ENCODE results near the gene NBPF11. TPM values are rescaled to one million over a fixed set of nuclear protein-coding genes. Genes with fewer than 3 reads are reported as not detected.
"Not testable (repeated sequence)": the region's sequence is repeated elsewhere in the genome, so short reads cannot be mapped to it uniquely, and the experiment has no call there.

Gene NBPF11
- 23.4 TPM for total RNA-seq

GRCh38 chr1:148151911-148152656 is at the start of gene NBPF11:
TSS of gene NBPF11 (minus strand) at chr1:148152281. CDS start at chr1:148127003, 25,278 bp downstream.
- peak; percentile 85 for DNase-seq (ENCODE audit: low spot score)

- DNase-seq (ENCODE audit: low spot score), result not testable (repeated sequence)
Observed at GRCh38 chr1:148197396-148197795, 45.3 kb upstream of the NBPF11 start.

GRCh38 chr1:148196949-148197348 is 44.9 kb upstream of the NBPF11 start:
- not testable (repeated sequence) for DNase-seq (ENCODE audit: low spot score)

GRCh38 chr1:148195115-148195514 is 43.0 kb upstream of the NBPF11 start:
- not testable (repeated sequence) for DNase-seq (ENCODE audit: low spot score)

- not testable (repeated sequence) for DNase-seq (ENCODE audit: low spot score)
Observed at GRCh38 chr1:148188768-148189167, 36.7 kb upstream of the NBPF11 start.

- not testable (repeated sequence) for DNase-seq (ENCODE audit: low spot score)
Observed at GRCh38 chr1:148178682-148179081, 26.6 kb upstream of the NBPF11 start.

GRCh38 chr1:148175414-148175813 is 23.3 kb upstream of the NBPF11 start:
- not testable (repeated sequence) for DNase-seq (ENCODE audit: low spot score)

- not testable (repeated sequence) for DNase-seq (ENCODE audit: low spot score)
Observed at GRCh38 chr1:148171995-148172394, 19.9 kb upstream of the NBPF11 start.

GRCh38 chr1:148166558-148167492 is 14.7 kb upstream of the NBPF11 start:
- no peak for DNase-seq (ENCODE audit: low spot score)

GRCh38 chr1:148162363-148162762 is 10.3 kb upstream of the NBPF11 start:
- DNase-seq (ENCODE audit: low spot score), result peak; percentile 39

- no peak for DNase-seq (ENCODE audit: low spot score)
Observed at GRCh38 chr1:148161053-148161901, 9.2 kb upstream of the NBPF11 start.

GRCh38 chr1:148160343-148161052 is 8.4 kb upstream of the NBPF11 start:
- no peak for DNase-seq (ENCODE audit: low spot score)

GRCh38 chr1:148160048-148160342 is 7.9 kb upstream of the NBPF11 start:
- DNase-seq (ENCODE audit: low spot score), result no peak

GRCh38 chr1:148158341-148159003 is 6.4 kb upstream of the NBPF11 start:
- DNase-seq (ENCODE audit: low spot score), result no peak

- DNase-seq (ENCODE audit: low spot score), result not testable (repeated sequence)
Observed at GRCh38 chr1:148157803-148158202, 5.7 kb upstream of the NBPF11 start.

- not testable (repeated sequence) for DNase-seq (ENCODE audit: low spot score)
Observed at GRCh38 chr1:148155494-148156275, 3.6 kb upstream of the NBPF11 start.

GRCh38 chr1:148152795-148153194 is 714 bp upstream of the NBPF11 start:
- not testable (repeated sequence) for DNase-seq (ENCODE audit: low spot score)

GRCh38 chr1:148151371-148151819 is 686 bp downstream of the NBPF11 start:
- DNase-seq (ENCODE audit: low spot score), result peak; percentile 44

- DNase-seq (ENCODE audit: low spot score), result not testable (repeated sequence)
Observed at GRCh38 chr1:148150945-148151344, 1.1 kb downstream of the NBPF11 start.

GRCh38 chr1:148150014-148150413 is 2.1 kb downstream of the NBPF11 start:
- DNase-seq (ENCODE audit: low spot score), result not testable (repeated sequence)

Data from ureter (tissue), 1 donor.